Left forelimb (tissue), 1 donor: Measurements from ENCODE around the gene BTAF1.

Source experiments
- DNase-seq: peaks from one replicate; pipeline ENCODE4 v3.0.0-alpha.2; 2018; ENCODE audit warnings: low spot score

Gene BTAF1

GRCh38 chr10:92052741-92053140 is 129.2 kb downstream of the BTAF1 start:
- no peak for DNase-seq

GRCh38 chr10:92054807-92055206 is 131.2 kb downstream of the BTAF1 start:
- no peak for DNase-seq

GRCh38 chr10:92062273-92062672 is 138.7 kb downstream of the BTAF1 start:
- DNase-seq, result no peak

GRCh38 chr10:92064506-92064905 is 140.9 kb downstream of the BTAF1 start:
- no peak for DNase-seq

GRCh38 chr10:92066386-92066785 is 142.8 kb downstream of the BTAF1 start:
- no peak for DNase-seq

- no peak for DNase-seq
Observed at GRCh38 chr10:92068900-92069299, 145.3 kb downstream of the BTAF1 start.

GRCh38 chr10:92074126-92074887 is 150.7 kb downstream of the BTAF1 start:
- no peak for DNase-seq

GRCh38 chr10:92075829-92076228 is 152.3 kb downstream of the BTAF1 start:
- DNase-seq, result no peak

GRCh38 chr10:92076722-92077121 is 153.2 kb downstream of the BTAF1 start:
- no peak for DNase-seq

GRCh38 chr10:92079003-92079402 is 155.4 kb downstream of the BTAF1 start:
- DNase-seq, result no peak
